SK-N-SH treated with all-trans-retinoic acid at 6 μM for 48 hours (cell line): ENCODE data around the gene MRM3.

Source experiments
- ESRRG ChIP-seq: fragments of 250-450 bp; sonication (Bioruptor Pico); IDR thresholded peaks from 2 replicates; pipeline ENCODE4 v1.6.1; 2021; ENCODE audit warnings: mild to moderate bottlenecking
- ISL1 ChIP-seq: fragments of 250-450 bp; sonication (Bioruptor Pico); IDR thresholded peaks from 2 replicates; pipeline ENCODE4 v2.1.2; 2022; ENCODE audit warnings: mild to moderate bottlenecking, moderate library complexity
- POU6F1 ChIP-seq: fragments of 250-450 bp; sonication (Bioruptor Pico); IDR thresholded peaks from 2 replicates; pipeline ENCODE4 v1.8.0; 2021; ENCODE audit warnings: low read depth, mild to moderate bottlenecking, moderate library complexity, borderline replicate concordance
- PPARA ChIP-seq: fragments of 250-450 bp; sonication (Bioruptor Pico); IDR thresholded peaks from 2 replicates; pipeline ENCODE4 v1.5.0; 2020; ENCODE audit warnings: mild to moderate bottlenecking, borderline replicate concordance
- RARB ChIP-seq: fragments of 250-450 bp; sonication (Bioruptor Pico); IDR thresholded peaks from 2 replicates; pipeline ENCODE4 v1.8.0; 2021; ENCODE audit warnings: mild to moderate bottlenecking, moderate library complexity
- TSHZ2 ChIP-seq: fragments of 250-450 bp; sonication (Bioruptor Pico); IDR thresholded peaks from 2 replicates; pipeline ENCODE4 v1.5.0; 2020; ENCODE audit warnings: mild to moderate bottlenecking, moderate library complexity
- ZC3H10 ChIP-seq: fragments of 250-450 bp; sonication (Bioruptor Pico); IDR thresholded peaks from 2 replicates; pipeline ENCODE4 v1.5.1; 2021; ENCODE audit warnings: mild to moderate bottlenecking, moderate library complexity
- ZFP3 ChIP-seq: fragments of 250-450 bp; sonication (Bioruptor Pico); IDR thresholded peaks from 2 replicates; pipeline ENCODE4 v1.5.0; 2020; ENCODE audit warnings: mild to moderate bottlenecking, moderate library complexity
- ZFP30 ChIP-seq: fragments of 450-650 bp; formaldehyde crosslinking; IDR thresholded peaks from 2 replicates; pipeline ENCODE4 v1.5.0; 2022; ENCODE audit warnings: mild to moderate bottlenecking, moderate library complexity
- ZNF565 ChIP-seq: fragments of 450-650 bp; formaldehyde crosslinking; conservative IDR thresholded peaks from 2 replicates; pipeline ENCODE4 v1.5.0; 2020; ENCODE audit warnings: low read depth, mild to moderate bottlenecking, moderate library complexity
- ZNF70 ChIP-seq: fragments of 450-650 bp; formaldehyde crosslinking; IDR thresholded peaks from 2 replicates; pipeline ENCODE4 v1.5.0; 2020; ENCODE audit warnings: mild to moderate bottlenecking, moderate library complexity
- TF ChIP-seq, protein P1 (sequence below): fragments of 250-450 bp; sonication (Bioruptor Pico); IDR thresholded peaks from 2 replicates; pipeline ENCODE4 v1.8.0; 2020; ENCODE audit warnings: mild to moderate bottlenecking, moderate library complexity, borderline replicate concordance

GRCh38 chr17:733743-734142 is 48.4 kb upstream of the MRM3 start:
- TF ChIP-seq, protein P1, sequence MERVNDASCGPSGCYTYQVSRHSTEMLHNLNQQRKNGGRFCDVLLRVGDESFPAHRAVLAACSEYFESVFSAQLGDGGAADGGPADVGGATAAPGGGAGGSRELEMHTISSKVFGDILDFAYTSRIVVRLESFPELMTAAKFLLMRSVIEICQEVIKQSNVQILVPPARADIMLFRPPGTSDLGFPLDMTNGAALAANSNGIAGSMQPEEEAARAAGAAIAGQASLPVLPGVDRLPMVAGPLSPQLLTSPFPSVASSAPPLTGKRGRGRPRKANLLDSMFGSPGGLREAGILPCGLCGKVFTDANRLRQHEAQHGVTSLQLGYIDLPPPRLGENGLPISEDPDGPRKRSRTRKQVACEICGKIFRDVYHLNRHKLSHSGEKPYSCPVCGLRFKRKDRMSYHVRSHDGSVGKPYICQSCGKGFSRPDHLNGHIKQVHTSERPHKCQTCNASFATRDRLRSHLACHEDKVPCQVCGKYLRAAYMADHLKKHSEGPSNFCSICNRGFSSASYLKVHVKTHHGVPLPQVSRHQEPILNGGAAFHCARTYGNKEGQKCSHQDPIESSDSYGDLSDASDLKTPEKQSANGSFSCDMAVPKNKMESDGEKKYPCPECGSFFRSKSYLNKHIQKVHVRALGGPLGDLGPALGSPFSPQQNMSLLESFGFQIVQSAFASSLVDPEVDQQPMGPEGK (CRISPR knock-in tag), result no peak
- TF ChIP-seq TSHZ2 (CRISPR knock-in tag) (no peak), ZFP30 (CRISPR knock-in tag) (no peak), ZFP3 (CRISPR knock-in tag) (no peak), PPARA (CRISPR knock-in tag) (no peak), ZNF565 (CRISPR knock-in tag) (no peak), ISL1 (CRISPR knock-in tag) (no peak), ZC3H10 (CRISPR knock-in tag) (no peak), ZNF70 (CRISPR knock-in tag) (no peak), ESRRG (no peak), RARB (CRISPR knock-in tag) (no peak), POU6F1 (CRISPR knock-in tag) (no peak)
